ENCODE measurements around the gene TYSND1.

DNA sequence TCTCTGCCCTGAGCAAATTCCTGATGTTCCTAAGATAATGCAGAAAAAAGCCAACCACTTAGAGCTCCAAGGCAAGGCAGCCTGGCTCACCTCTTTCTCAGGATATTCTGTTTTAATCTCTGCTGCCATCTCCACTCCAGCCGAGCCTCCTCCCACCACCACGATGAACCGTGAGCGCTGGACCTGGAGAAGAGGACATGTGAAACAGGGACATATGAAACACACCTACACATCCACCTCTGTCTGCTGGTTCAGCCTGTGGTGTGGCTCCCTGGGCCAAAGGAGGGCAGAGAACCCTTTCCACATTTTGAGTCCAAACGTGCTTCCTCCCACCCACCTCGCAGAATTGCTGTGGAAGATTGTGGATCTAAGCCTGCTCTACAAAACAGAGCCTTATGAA is 26.1 kb downstream of the TYSND1 start:
- TF ChIP-seq POLR2A (IDR thresholded peaks at IDR 0.05) = no peak
- TF ChIP-seq, protein P1, sequence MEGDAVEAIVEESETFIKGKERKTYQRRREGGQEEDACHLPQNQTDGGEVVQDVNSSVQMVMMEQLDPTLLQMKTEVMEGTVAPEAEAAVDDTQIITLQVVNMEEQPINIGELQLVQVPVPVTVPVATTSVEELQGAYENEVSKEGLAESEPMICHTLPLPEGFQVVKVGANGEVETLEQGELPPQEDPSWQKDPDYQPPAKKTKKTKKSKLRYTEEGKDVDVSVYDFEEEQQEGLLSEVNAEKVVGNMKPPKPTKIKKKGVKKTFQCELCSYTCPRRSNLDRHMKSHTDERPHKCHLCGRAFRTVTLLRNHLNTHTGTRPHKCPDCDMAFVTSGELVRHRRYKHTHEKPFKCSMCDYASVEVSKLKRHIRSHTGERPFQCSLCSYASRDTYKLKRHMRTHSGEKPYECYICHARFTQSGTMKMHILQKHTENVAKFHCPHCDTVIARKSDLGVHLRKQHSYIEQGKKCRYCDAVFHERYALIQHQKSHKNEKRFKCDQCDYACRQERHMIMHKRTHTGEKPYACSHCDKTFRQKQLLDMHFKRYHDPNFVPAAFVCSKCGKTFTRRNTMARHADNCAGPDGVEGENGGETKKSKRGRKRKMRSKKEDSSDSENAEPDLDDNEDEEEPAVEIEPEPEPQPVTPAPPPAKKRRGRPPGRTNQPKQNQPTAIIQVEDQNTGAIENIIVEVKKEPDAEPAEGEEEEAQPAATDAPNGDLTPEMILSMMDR (IDR thresholded peaks at IDR 0.05) = no peak

Data from esophagus squamous epithelium (tissue), 4 donors.